ENCODE measurements around the gene PML. TPM values are rescaled to one million over a fixed set of nuclear protein-coding genes. Genes with fewer than 3 reads are reported as not detected.

The PML gene
- total RNA-seq, 1 experiment from 2014 or later = 120 TPM

GRCh38 chr15:74041777-74042435 lies 47.4 kb downstream of the PML start:
- Mint-ChIP-seq H3K36me3 (ENCODE audit: insufficient read depth, unreplicated experiment) (peaks cover 27% of the 10 kb centered on the region), H3K27ac (ENCODE audit: unreplicated experiment) (no peak overlapping the region), H3K27me3 (ENCODE audit: unreplicated experiment) (no peaks in the 10 kb centered on the region), H3K4me3 (ENCODE audit: low read depth, unreplicated experiment) (no peak overlapping the region), H3K9me3 (ENCODE audit: low read depth, unreplicated experiment) (no peaks in the 10 kb centered on the region), H3K4me1 (ENCODE audit: low read depth, unreplicated experiment) (no peaks in the 10 kb centered on the region)
- DNase-seq = no peak
- BruUV-seq (replicated peaks) = no TSS peak
- CTCF ChIA-PET = no interaction called here
- TF ChIP-seq CTCF (IDR thresholded peaks at IDR 0.05; ENCODE audit: unreplicated experiment) = no peak
- intact Hi-C loops (cut with micrococcal nuclease; ENCODE audit: unreplicated experiment) = no loop called here

GRCh38 chr15:74042603-74043424 lies 48.3 kb downstream of the PML start:
- no peak overlapping the region for H3K27ac Mint-ChIP-seq (ENCODE audit: unreplicated experiment)
- CTCF ChIA-PET = no interaction called here
- BruUV-seq (replicated peaks) = no TSS peak
- H3K4me1 Mint-ChIP-seq (ENCODE audit: low read depth, unreplicated experiment) = peaks cover 1% of the 10 kb centered on the region
- H3K9me3 Mint-ChIP-seq (ENCODE audit: low read depth, unreplicated experiment) = no peaks in the 10 kb centered on the region
- H3K27me3 Mint-ChIP-seq (ENCODE audit: unreplicated experiment) = no peaks in the 10 kb centered on the region
- intact Hi-C loops (cut with micrococcal nuclease; ENCODE audit: unreplicated experiment) = no loop called here
- no peak for DNase-seq
- H3K36me3 Mint-ChIP-seq (ENCODE audit: insufficient read depth, unreplicated experiment) = peaks cover 23% of the 10 kb centered on the region
- no peak for TF ChIP-seq CTCF (IDR thresholded peaks at IDR 0.05; ENCODE audit: unreplicated experiment)
- H3K4me3 Mint-ChIP-seq (ENCODE audit: low read depth, unreplicated experiment) = no peak overlapping the region

- Mint-ChIP-seq H3K27ac (ENCODE audit: unreplicated experiment) (no peak overlapping the region), H3K4me3 (ENCODE audit: low read depth, unreplicated experiment) (no peak overlapping the region), H3K36me3 (ENCODE audit: insufficient read depth, unreplicated experiment) (peaks cover 28% of the 10 kb centered on the region), H3K27me3 (ENCODE audit: unreplicated experiment) (no peaks in the 10 kb centered on the region), H3K4me1 (ENCODE audit: low read depth, unreplicated experiment) (peaks cover 8% of the 10 kb centered on the region), H3K9me3 (ENCODE audit: low read depth, unreplicated experiment) (no peaks in the 10 kb centered on the region)
- CTCF ChIA-PET = no interaction called here
- TF ChIP-seq CTCF (IDR thresholded peaks at IDR 0.05; ENCODE audit: unreplicated experiment) = no peak
- DNase-seq = no peak
- intact Hi-C loops (cut with micrococcal nuclease; ENCODE audit: unreplicated experiment) = no loop called here
- no TSS peak for BruUV-seq (replicated peaks)
These were observed 49.1 kb downstream of the PML start for GRCh38 chr15:74043425-74044266.

- no peak overlapping the region for H3K27ac Mint-ChIP-seq (ENCODE audit: unreplicated experiment)
- no peak overlapping the region for H3K4me3 Mint-ChIP-seq (ENCODE audit: low read depth, unreplicated experiment)
- peaks cover 8% of the 10 kb centered on the region for H3K4me1 Mint-ChIP-seq (ENCODE audit: low read depth, unreplicated experiment)
- TF ChIP-seq CTCF (IDR thresholded peaks at IDR 0.05; ENCODE audit: unreplicated experiment) = no peak
- CTCF ChIA-PET = interaction anchor here (0.9 kb wide), 1 partner anchor 72 kb away, joined by 3 read pairs; no protein-coding TSS in a partner anchor
- no peaks in the 10 kb centered on the region for H3K27me3 Mint-ChIP-seq (ENCODE audit: unreplicated experiment)
- no TSS peak for BruUV-seq (replicated peaks)
- H3K9me3 Mint-ChIP-seq (ENCODE audit: low read depth, unreplicated experiment) = no peaks in the 10 kb centered on the region
- DNase-seq = no peak
- intact Hi-C loops (cut with micrococcal nuclease; ENCODE audit: unreplicated experiment) = no loop called here
- peaks cover 23% of the 10 kb centered on the region for H3K36me3 Mint-ChIP-seq (ENCODE audit: insufficient read depth, unreplicated experiment)
These were observed 50.0 kb downstream of the PML start for GRCh38 chr15:74044267-74045110.
